H1 (cell line): ENCODE data around the gene FBXL17. TPM values are rescaled to one million over a fixed set of nuclear protein-coding genes. Genes with fewer than 3 reads are reported as not detected.

ENCODE experiments used
- CTCF ChIA-PET: fragments of 300-600 bp; sonication (Branson Sonifier 250); formaldehyde crosslinking; loops from one replicate; lab custom pipeline; 2021; ENCODE audit not compliant: partially characterized antibody; lab: Charles Lee
- POLR2A ChIA-PET: fragments of 300-600 bp; sonication (Branson Sonifier 250); formaldehyde crosslinking; loops from one replicate; lab custom pipeline; 2021; ENCODE audit warnings: inconsistent platforms; ENCODE audit not compliant: partially characterized antibody; lab: Charles Lee
- DNase-seq, 2 experiments: peaks; one replicate each; pipeline versions ENCODE4 v3.0.0 to v3.0.0-alpha.2; 2010 to 2022; ENCODE audit warnings: low spot score in 2 of 2, low read depth in 1 of 2, mixed read lengths in 1 of 2
- FAIRE-seq: peaks from 2 replicates; lab custom pipeline; 2011; peaks lifted over from hg19 to GRCh38; lab: Jason Lieb, UNC
- H2AFZ ChIP-seq: 2 replicates; pipeline ENCODE4 v1.8.1; 2012; ENCODE audit warnings: low read length, inconsistent platforms
- H2AK5ac ChIP-seq: 2 replicates; pipeline ENCODE4 v1.6.1; 2013; ENCODE audit warnings: low read depth, low read length
- H2BK120ac ChIP-seq: replicated peaks from 2 replicates; pipeline ENCODE3; 2013; ENCODE audit warnings: low read depth, low read length, inconsistent platforms
- H2BK12ac ChIP-seq: 2 replicates; pipeline ENCODE4 v1.6.1; 2013; ENCODE audit warnings: low read depth, low read length
- H2BK15ac ChIP-seq: 2 replicates; pipeline ENCODE4 v1.6.1; 2013; ENCODE audit warnings: low read length
- H2BK20ac ChIP-seq: 2 replicates; pipeline ENCODE4 v1.6.1; 2013; ENCODE audit warnings: low read length
- H2BK5ac ChIP-seq: 2 replicates; pipeline ENCODE4 v1.6.1; 2013; ENCODE audit warnings: low read depth, low read length
- H3K14ac ChIP-seq: 2 replicates; pipeline ENCODE4 v1.6.1; 2013; ENCODE audit warnings: inconsistent platforms; ENCODE audit not compliant: insufficient read length
- H3K18ac ChIP-seq: 2 replicates; pipeline ENCODE4 v1.6.1; 2013; ENCODE audit warnings: low read length; ENCODE audit errors: extremely low read depth
- H3K23ac ChIP-seq: 2 replicates; pipeline ENCODE4 v1.6.1; 2013; ENCODE audit warnings: inconsistent platforms; ENCODE audit not compliant: insufficient read length
- H3K23me2 ChIP-seq: 2 replicates; pipeline ENCODE4 v1.6.1; 2013; ENCODE audit warnings: low read depth, low read length
- H3K27ac ChIP-seq: 2 replicates; pipeline ENCODE4 v1.6.1; 2011; ENCODE audit warnings: low read depth, low read length, inconsistent platforms
- H3K27me3 ChIP-seq, 4 experiments: replicated peaks in 1 of 4; 1 replicate in 1 of 4; 2 replicates in 3 of 4; pipeline versions ENCODE4 v1.6.1 to v1.8.1; 2011 to 2013; ENCODE audit warnings: low read length in 3 of 4, mild to moderate bottlenecking in 3 of 4, inconsistent platforms in 2 of 4, mixed read lengths in 2 of 4, moderate library complexity in 1 of 4; ENCODE audit not compliant: control insufficient read depth in 3 of 4, insufficient read depth in 3 of 4; ENCODE audit errors: extremely low read depth in 1 of 4
- H3K36me3 ChIP-seq, 4 experiments: 2 replicates each; pipeline versions ENCODE4 v1.6.1 to v1.8.1; 2011 to 2013; ENCODE audit warnings: mild to moderate bottlenecking in 4 of 4, low read length in 3 of 4, moderate library complexity in 2 of 4, control low read depth in 1 of 4, inconsistent platforms in 1 of 4; ENCODE audit not compliant: insufficient read depth in 4 of 4, control insufficient read depth in 2 of 4
- H3K4ac ChIP-seq: replicated peaks from 2 replicates; pipeline ENCODE3; 2013; ENCODE audit warnings: low read length, low read depth, mixed read lengths, inconsistent platforms; ENCODE audit not compliant: insufficient read length
- H3K4me1 ChIP-seq, 4 experiments: replicated peaks in 1 of 4; 1 replicate in 1 of 4; 2 replicates in 3 of 4; pipeline versions ENCODE4 v1.6.1 to v1.8.1; 2011 to 2013; ENCODE audit warnings: low read length in 3 of 4, inconsistent platforms in 2 of 4, mixed read lengths in 1 of 4; ENCODE audit not compliant: insufficient read depth in 4 of 4, control insufficient read depth in 3 of 4
- H3K4me2 ChIP-seq, 2 experiments: 2 replicates each; pipeline versions ENCODE4 v1.6.1 to v1.8.1; 2011 to 2013; ENCODE audit warnings: low read depth in 2 of 2, low read length in 2 of 2, control low read depth in 1 of 2, inconsistent platforms in 1 of 2, mild to moderate bottlenecking in 1 of 2; ENCODE audit not compliant: insufficient read depth in 1 of 2
- H3K4me3 ChIP-seq, 4 experiments: fragments of 200-600, 300-600 bp in 1 of 4; sonication (generic), shearing (Covaris generic), sonication (Bioruptor Twin) in 1 of 4; 2 replicates each; pipeline versions ENCODE4 v1.5.1 to v1.8.1; 2011 to 2016; ENCODE audit warnings: low read length in 4 of 4, low read depth in 3 of 4, control low read depth in 2 of 4, inconsistent platforms in 2 of 4, mild to moderate bottlenecking in 2 of 4, mixed read lengths in 1 of 4, moderate library complexity in 1 of 4; ENCODE audit not compliant: insufficient read depth in 2 of 4; ENCODE audit errors: extremely low read depth in 1 of 4
- H3K56ac ChIP-seq: replicated peaks from 2 replicates; pipeline ENCODE3; 2013; ENCODE audit warnings: low read depth, mild to moderate bottlenecking, mixed read lengths, low read length, inconsistent platforms; ENCODE audit not compliant: insufficient read length
- H3K79me1 ChIP-seq: 2 replicates; pipeline ENCODE4 v1.6.1; 2013; ENCODE audit warnings: low read depth, low read length, control low read depth
- H3K79me2 ChIP-seq, 2 experiments: 2 replicates each; pipeline versions ENCODE4 v1.6.1 to v1.8.1; 2012 to 2013; ENCODE audit warnings: low read length in 2 of 2, mild to moderate bottlenecking in 2 of 2, inconsistent platforms in 1 of 2; ENCODE audit not compliant: insufficient read depth in 2 of 2, control insufficient read depth in 1 of 2
- H3K9ac ChIP-seq, 4 experiments: replicated peaks in 1 of 4; 1 replicate in 1 of 4; 2 replicates in 3 of 4; pipeline versions ENCODE4 v1.6.1 to v1.8.1; 2011 to 2013; ENCODE audit warnings: low read depth in 3 of 4, low read length in 3 of 4, control low read depth in 2 of 4, mild to moderate bottlenecking in 2 of 4, moderate library complexity in 2 of 4, inconsistent platforms in 1 of 4; ENCODE audit errors: extremely low read depth in 1 of 4
- H3K9me3 ChIP-seq, 2 experiments: 2 replicates each; pipeline versions ENCODE4 v1.6.1 to v1.8.1; 2012 to 2013; ENCODE audit warnings: mild to moderate bottlenecking in 2 of 2, moderate library complexity in 2 of 2, control low read depth in 1 of 2, inconsistent platforms in 1 of 2, low read depth in 1 of 2, low read length in 1 of 2, mixed read lengths in 1 of 2; ENCODE audit not compliant: insufficient read depth in 2 of 2
- H4K20me1 ChIP-seq, 2 experiments: replicated peaks in 1 of 2; 2 replicates each; pipeline versions ENCODE3 to v1.8.1; 2011 to 2013; ENCODE audit warnings: inconsistent platforms in 2 of 2, low read length in 2 of 2, mild to moderate bottlenecking in 1 of 2; ENCODE audit not compliant: insufficient read depth in 2 of 2, control insufficient read depth in 1 of 2
- H4K5ac ChIP-seq: 2 replicates; pipeline ENCODE4 v1.6.1; 2013; ENCODE audit warnings: low read length, low read depth, mixed read lengths, inconsistent platforms; ENCODE audit not compliant: insufficient read length
- H4K8ac ChIP-seq: 2 replicates; pipeline ENCODE4 v1.8.0; 2013; ENCODE audit warnings: mild to moderate bottlenecking, moderate library complexity, low read length, inconsistent platforms; ENCODE audit not compliant: insufficient read depth; ENCODE audit errors: extremely low read depth
- H4K91ac ChIP-seq: replicated peaks from 2 replicates; pipeline ENCODE3; 2013; ENCODE audit warnings: low read length, mixed read lengths, inconsistent platforms; ENCODE audit not compliant: insufficient read length
- BACH1 ChIP-seq: IDR thresholded peaks from 2 replicates; pipeline ENCODE4 v1.6.1; 2012; ENCODE audit warnings: low read length, improper control_type of control experiment
- CHD2 ChIP-seq: IDR thresholded peaks from 2 replicates; pipeline ENCODE4 v1.6.1; 2012; ENCODE audit warnings: low read length, improper control_type of control experiment
- EGR1 ChIP-seq: IDR thresholded peaks from 2 replicates; pipeline ENCODE4 v1.6.1; 2011; ENCODE audit warnings: low read depth, low read length, borderline replicate concordance
- EP300 ChIP-seq, 2 experiments: IDR thresholded peaks; 1 replicate in 1 of 2; 2 replicates in 1 of 2; pipeline ENCODE4 v1.6.1; 2011 to 2012; ENCODE audit warnings: low read depth in 2 of 2, low read length in 2 of 2, mild to moderate bottlenecking in 2 of 2, borderline replicate concordance in 1 of 2, inconsistent platforms in 1 of 2, moderate library complexity in 1 of 2
- HDAC2 ChIP-seq, 2 experiments: fragments of 300-600 bp in 1 of 2; sonication (generic) in 1 of 2; IDR thresholded peaks; 2 replicates each; pipeline ENCODE4 v1.6.1; 2011 to 2012; ENCODE audit warnings: low read depth in 2 of 2, low read length in 2 of 2, mild to moderate bottlenecking in 2 of 2, moderate library complexity in 2 of 2, borderline replicate concordance in 1 of 2, inconsistent platforms in 1 of 2
- KDM4A ChIP-seq: IDR thresholded peaks from one replicate; pipeline ENCODE4 v1.7.1; 2012; ENCODE audit warnings: low read depth, mild to moderate bottlenecking, moderate library complexity, low read length, inconsistent platforms; ENCODE audit not compliant: severe bottlenecking
- KDM5A ChIP-seq: fragments of 200-600 bp; IDR thresholded peaks from 2 replicates; pipeline ENCODE4 v1.7.1; 2012; ENCODE audit warnings: mild to moderate bottlenecking, low read length, inconsistent platforms, mixed read lengths
- RFX5 ChIP-seq: IDR thresholded peaks from 2 replicates; pipeline ENCODE4 v1.6.1; 2011; ENCODE audit warnings: low read depth, low read length, improper control_type of control experiment, borderline replicate concordance
- RXRA ChIP-seq: IDR thresholded peaks from 2 replicates; pipeline ENCODE4 v1.6.1; 2011; ENCODE audit warnings: low read depth, mild to moderate bottlenecking, low read length, moderate library complexity; ENCODE audit not compliant: insufficient read depth
- SP1 ChIP-seq: IDR thresholded peaks from 2 replicates; pipeline ENCODE4 v1.6.1; 2011; ENCODE audit warnings: low read depth, low read length
- SP4 ChIP-seq: IDR thresholded peaks from 2 replicates; pipeline ENCODE4 v1.6.1; 2012; ENCODE audit warnings: low read length, inconsistent platforms
- USF2 ChIP-seq: IDR thresholded peaks from 2 replicates; pipeline ENCODE4 v1.6.1; 2011; ENCODE audit warnings: low read length, improper control_type of control experiment
- ZNF274 ChIP-seq: IDR thresholded peaks from 2 replicates; pipeline ENCODE4 v1.7.0; 2012; ENCODE audit warnings: low read length, borderline replicate concordance; ENCODE audit errors: extremely low read depth
- WGBS, 2 experiments: shearing (Covaris generic) in 1 of 2; methylation state at CpG; one replicate each; pipeline versions ENCODE4 v1.1.6 to v1.1.7; 2013 to 2015; ENCODE audit warnings: low lambda C conversion rate in 2 of 2, mixed read lengths in 2 of 2, inconsistent platforms in 1 of 2, low coverage in 1 of 2, missing lambda C conversion rate in 1 of 2; ENCODE audit not compliant: insufficient replicate concordance in 2 of 2, insufficient coverage in 1 of 2, insufficient read length in 1 of 2; ENCODE audit errors: extremely low coverage in 1 of 2, missing lambda C conversion rate in 1 of 2; 5-methylcytosine and 5-hydroxymethylcytosine counted together
- polyA plus RNA-seq, 7 experiments: library from polyadenylated mRNA; depleted of rRNA in 3 of 7; stranded (reverse) in 5 of 7; unstranded in 2 of 7; fragments of >200 nt in 5 of 7; fragments of 200-250 nt in 2 of 7; gene quantifications; 1 replicate in 5 of 7; 2 replicates in 1 of 7; 4 replicates in 1 of 7; pipeline versions ENCODE4 v1.2.1 to v1.2.3, GENCODE V29; 2011 to 2013; ENCODE audit warnings: missing spikeins in 2 of 7, mixed read lengths in 2 of 7
- total RNA-seq: library from RNA; stranded (reverse); fragmentation: NEBNext Ultra II Directional; extraction: Animal tissue kit (Norgen Biotek cat#: 25700); gene quantifications from 2 replicates; pipeline ENCODE4 v1.2.1, GENCODE V29; 2021

The FBXL17 gene
- total and polyA plus RNA-seq, 2 of the 8 experiments (the other 6 are each of a cell fraction or from before 2014, with no cell fraction given): 0.35 to 4.3 TPM

- H3K14ac ChIP-seq: no peak overlapping the region
- H4K91ac ChIP-seq: no peak overlapping the region
- H3K27me3 ChIP-seq: no peaks in the 10 kb centered on the region
- no peak overlapping the region for H2BK5ac ChIP-seq
- no peak overlapping the region for H3K4ac ChIP-seq
- peaks cover 0 to 21% (median 3%) of the 10 kb centered on the region in 4 experiments; a peak in 4 of 7 replicates for H3K4me1 ChIP-seq
- no peak overlapping the region for H3K4me3 ChIP-seq
- no peak overlapping the region for H3K9ac ChIP-seq
- no peak overlapping the region for H2BK15ac ChIP-seq
- H2BK12ac ChIP-seq: no peak overlapping the region; the same call in 1 of the 2 replicates
- H3K23ac ChIP-seq: no peak overlapping the region
- whole genome bisulfite sequencing, 2 experiments: 90% methylated on average over 2 of the region's 2 CpGs; no CpG with 5 or more reads in 1 of the 2 experiments
- no peak overlapping the region for H2AFZ ChIP-seq
- no peaks in the 10 kb centered on the region for H4K20me1 ChIP-seq
- H2AK5ac ChIP-seq: no peak overlapping the region
- H3K79me1 ChIP-seq: no peaks in the 10 kb centered on the region
- H3K79me2 ChIP-seq: no peaks in the 10 kb centered on the region
- no peaks in the 10 kb centered on the region for H3K9me3 ChIP-seq
- ChIA-PET POLR2A (interaction anchor here (0.7 kb wide), 1 partner anchor 10 kb away, joined by 3 read pairs; no protein-coding TSS in a partner anchor), CTCF (interaction anchor here (2.3 kb wide), 1 partner anchor 13 kb away, joined by 6 read pairs; no protein-coding TSS in a partner anchor)
- FAIRE-seq: peak; percentile 7
- no peak for DNase-seq
- no peak overlapping the region for H3K18ac ChIP-seq
- H4K8ac ChIP-seq: no peak overlapping the region
- no peaks in the 10 kb centered on the region; a peak in 1 of 8 replicates for H3K36me3 ChIP-seq
- 0 out of 2 replicates have a peak overlapping the region, but pooled peaks have one; percentile 5 for H2BK20ac ChIP-seq
- H2BK120ac ChIP-seq: no peak overlapping the region
- no peaks in the 10 kb centered on the region for H3K23me2 ChIP-seq
- H3K27ac ChIP-seq: no peak overlapping the region
- no peak overlapping the region for H3K56ac ChIP-seq
- H3K4me2 ChIP-seq: no peak overlapping the region; a peak in 1 of 4 replicates
- H4K5ac ChIP-seq: no peak overlapping the region
- TF ChIP-seq RXRA: no peak
- TF ChIP-seq BACH1: no peak
- no peak for TF ChIP-seq EP300 (IDR thresholded peaks at IDR 0.05; ENCODE audit: borderline replicate concordance in 1 of 2, low read depth in 2 of 2, low read length in 2 of 2)
- no peak for TF ChIP-seq KDM5A
- no peak for TF ChIP-seq CHD2
- TF ChIP-seq USF2: no peak
- no peak for TF ChIP-seq SP1
- TF ChIP-seq KDM4A: no peak
- no peak for TF ChIP-seq HDAC2 (IDR thresholded peaks at IDR 0.05; ENCODE audit: borderline replicate concordance in 1 of 2, low read depth in 2 of 2, low read length in 2 of 2)
- no peak for TF ChIP-seq SP4
- TF ChIP-seq RFX5: no peak
- no peak for TF ChIP-seq ZNF274
- TF ChIP-seq EGR1: no peak
Observed at GRCh38 chr5:108074626-108075025, 307.3 kb downstream of the FBXL17 start.
